ENCODE results near the gene GRIN2C.

GRIN2C gene

GRCh38 chr17:74842599-74843351 lies 16.9 kb downstream of the GRIN2C start:
- no peak for DNase-seq

- no peak for DNase-seq
Measured at GRCh38 chr17:74842146-74842598, 17.5 kb downstream of the GRIN2C start.

GRCh38 chr17:74840989-74841666 lies 18.6 kb downstream of the GRIN2C start:
- no peak for DNase-seq

DNA sequence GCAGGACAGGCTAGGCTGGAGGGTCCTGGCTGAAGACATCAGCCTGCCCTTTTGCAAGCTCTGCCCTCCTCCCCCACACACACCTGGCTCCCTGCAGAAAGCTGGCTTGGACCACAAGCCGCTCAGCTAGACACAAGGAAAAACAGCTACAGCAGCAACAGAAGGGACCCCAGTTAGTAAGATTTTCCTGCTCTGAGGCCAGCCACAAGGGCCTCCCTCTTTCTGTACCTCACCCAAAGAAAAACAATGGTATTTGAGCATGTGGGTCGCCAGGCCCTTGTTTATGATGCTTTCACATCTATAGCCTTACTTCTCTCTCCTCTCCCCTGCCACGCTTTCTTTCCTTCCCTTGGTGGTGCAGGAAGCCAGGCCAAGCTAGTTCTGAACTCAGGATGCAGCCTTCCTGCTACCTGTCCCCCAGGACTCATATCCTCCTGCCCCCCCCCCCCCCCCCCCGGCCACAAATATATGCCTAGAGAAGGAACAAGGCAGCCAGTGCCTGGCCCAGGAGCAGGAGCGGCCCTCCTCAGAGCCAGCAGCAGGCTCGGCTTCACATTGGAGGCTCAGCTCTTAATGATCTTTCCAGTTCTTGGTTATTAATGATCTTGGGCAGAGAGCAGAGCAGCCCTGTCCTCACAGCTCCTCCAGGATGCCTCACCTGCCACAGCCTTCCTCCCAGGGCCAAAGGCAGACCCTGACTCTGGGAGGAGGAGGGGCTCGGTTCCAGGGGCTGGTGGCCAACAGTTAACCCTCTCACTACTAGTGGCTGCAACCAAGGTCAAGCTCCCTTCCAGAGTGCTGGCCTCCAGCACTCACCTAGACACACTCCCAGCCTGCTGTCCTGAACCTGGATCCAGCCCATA lies 19.5 kb downstream of the GRIN2C start:
- DNase-seq: no peak

DNA sequence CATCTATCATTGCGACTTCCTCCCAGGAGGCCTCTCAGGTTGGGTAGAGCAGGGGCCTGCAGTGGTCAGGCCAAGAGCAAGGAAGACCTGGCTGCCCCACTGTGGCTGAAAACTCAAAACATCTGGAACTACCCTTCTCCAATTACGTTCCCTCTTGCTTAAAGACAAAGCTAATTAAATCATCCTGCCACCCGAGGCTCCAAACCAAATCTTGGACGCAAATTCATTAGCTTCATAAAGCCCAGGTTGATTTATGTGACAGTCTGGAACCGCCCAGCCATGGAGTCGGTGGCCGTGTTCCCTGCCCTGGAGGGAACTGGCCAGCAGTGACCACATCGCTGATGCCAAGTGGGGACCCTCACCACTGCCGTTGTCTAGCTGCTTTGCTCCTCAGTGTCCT lies 21.4 kb downstream of the GRIN2C start:
- DNase-seq: no peak

GRCh38 chr17:74836691-74837467 lies 22.8 kb downstream of the GRIN2C start:
- no peak for DNase-seq

DNA sequence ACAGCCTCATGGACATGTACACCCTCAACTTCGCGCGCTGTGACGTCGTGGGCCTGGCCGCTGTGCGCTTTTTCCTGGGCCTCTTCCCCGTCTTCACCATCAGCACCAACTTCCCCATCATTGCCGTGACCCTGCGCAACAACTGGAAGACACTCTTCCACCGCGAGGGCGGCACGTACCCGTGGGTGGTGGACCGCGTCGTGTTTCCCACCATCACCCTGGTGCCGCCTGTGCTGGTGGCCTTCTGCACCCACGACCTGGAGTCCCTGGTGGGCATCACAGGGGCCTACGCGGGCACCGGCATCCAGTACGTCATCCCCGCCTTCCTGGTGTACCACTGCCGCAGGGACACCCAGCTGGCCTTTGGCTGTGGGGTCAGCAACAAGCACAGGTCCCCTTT lies 23.5 kb downstream of the GRIN2C start:
- no peak for DNase-seq

DNA sequence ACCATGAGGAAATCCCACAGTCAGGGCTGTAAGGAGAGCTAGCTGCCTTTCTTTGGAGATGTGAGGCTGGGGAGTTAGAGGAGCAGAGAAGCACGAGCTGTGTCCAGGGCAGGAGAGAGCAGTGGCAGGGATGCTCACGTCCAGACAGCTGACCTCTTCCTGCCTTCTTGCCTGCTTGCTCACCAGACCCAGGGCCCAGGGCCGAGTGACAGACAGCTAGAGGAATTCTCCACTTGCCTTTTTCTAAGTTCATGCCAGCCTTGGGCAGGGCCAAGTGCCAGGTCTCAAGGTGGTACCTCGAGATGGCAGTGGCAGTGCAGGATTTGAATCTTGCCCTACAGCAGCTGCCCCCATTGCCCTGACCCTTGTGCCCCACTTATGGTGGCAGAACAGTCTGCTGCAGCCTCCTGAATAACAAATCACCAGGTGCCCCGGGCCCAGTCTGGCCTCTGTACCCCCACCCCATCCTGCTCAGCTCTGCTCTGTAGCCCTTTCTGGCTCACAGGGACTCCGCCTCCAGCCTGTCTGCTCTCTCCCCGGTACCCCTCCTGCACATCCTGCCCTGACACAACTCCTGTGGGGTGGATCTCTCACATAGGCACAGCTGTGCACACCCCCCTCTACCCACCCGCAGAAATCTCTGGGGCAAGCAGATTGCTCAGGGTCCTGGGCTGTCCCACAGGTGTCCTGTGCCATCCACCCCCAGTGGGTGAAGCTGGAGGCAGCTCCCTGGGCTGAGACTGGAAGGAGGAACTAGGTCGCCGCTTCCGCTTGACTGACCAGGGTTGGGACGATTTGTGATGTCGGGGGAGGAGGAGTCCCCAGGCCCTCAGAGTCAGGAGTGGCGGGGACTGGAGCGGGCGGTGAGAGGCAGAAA lies 25.9 kb downstream of the GRIN2C start:
- no peak for DNase-seq

GRCh38 chr17:74832421-74832820 lies 27.3 kb downstream of the GRIN2C start:
- no peak for DNase-seq

DNA sequence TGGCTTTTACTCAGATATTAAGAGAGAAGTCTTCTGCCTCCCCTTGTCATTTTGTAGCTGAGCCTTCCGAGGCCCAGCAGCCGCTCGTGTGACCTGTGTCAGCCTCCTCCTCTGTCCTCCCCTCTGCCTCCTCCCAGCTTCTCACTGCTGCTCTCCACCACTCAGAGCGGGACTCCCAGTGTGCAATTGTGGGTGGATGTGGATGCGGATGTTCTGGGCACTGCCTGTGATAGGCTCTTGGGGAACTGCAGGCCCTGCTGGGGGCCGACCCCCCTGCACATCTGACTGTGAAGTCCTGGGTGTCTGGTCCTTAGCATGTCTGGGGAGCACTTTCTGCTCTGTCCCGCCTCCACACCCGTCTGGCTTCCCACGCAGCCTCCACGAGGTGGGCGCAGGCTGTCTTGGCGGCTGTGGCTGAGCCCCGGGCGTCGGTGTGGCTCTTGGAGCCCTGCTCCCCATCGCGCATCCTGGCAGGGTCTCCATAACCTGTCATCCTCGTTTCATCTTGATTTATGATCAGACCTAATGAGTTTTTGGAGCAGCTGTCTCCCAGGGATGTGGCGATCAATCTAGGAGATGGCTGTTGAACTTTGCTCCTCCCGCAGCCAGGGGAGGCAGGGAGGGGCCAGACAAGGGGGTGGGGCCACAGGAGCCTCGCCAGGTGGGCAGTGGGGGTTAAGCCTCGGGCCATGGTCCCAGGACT lies 28.1 kb downstream of the GRIN2C start:
- no peak for DNase-seq

DNA sequence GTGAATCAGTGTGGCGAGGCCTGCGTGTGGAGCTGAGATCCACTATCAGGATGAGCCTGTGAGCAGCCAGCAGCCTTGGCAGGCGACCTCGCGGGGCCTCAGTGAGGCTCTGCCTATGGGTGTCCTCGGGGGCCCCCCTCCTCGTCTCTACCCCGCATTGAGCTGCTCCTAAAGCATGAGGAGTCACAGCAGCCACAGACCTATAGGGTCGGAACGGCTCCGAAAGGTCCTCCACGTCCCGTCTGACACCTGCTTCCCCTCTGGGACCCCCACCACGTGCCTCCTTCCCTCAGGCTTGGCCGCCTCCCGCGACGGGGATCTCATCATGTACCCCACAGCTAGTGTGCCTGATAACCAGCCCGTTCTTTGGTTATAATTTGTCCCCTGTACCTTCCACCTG lies 28.8 kb downstream of the GRIN2C start:
- DNase-seq: no peak

DNA sequence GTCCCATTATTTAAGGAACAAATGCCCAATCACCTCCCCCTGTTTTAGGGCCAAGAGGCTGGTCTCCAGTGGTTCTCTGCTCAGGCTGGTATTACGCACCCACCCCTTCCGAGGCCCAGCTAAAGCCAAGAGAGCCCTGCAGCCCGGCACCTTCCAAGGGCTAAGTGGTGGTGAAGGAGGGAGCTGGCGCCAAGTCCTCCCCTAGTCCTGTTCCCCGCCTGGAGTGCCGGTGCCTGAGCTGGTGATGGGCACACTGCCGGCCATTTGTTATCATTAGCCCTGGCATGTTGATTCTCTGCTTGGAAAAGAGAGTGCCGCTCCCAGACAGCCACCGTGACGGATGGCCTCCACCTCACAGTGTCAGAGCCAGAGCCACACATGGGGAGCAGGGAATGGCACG lies 31.9 kb downstream of the GRIN2C start:
- no peak for DNase-seq

DNA sequence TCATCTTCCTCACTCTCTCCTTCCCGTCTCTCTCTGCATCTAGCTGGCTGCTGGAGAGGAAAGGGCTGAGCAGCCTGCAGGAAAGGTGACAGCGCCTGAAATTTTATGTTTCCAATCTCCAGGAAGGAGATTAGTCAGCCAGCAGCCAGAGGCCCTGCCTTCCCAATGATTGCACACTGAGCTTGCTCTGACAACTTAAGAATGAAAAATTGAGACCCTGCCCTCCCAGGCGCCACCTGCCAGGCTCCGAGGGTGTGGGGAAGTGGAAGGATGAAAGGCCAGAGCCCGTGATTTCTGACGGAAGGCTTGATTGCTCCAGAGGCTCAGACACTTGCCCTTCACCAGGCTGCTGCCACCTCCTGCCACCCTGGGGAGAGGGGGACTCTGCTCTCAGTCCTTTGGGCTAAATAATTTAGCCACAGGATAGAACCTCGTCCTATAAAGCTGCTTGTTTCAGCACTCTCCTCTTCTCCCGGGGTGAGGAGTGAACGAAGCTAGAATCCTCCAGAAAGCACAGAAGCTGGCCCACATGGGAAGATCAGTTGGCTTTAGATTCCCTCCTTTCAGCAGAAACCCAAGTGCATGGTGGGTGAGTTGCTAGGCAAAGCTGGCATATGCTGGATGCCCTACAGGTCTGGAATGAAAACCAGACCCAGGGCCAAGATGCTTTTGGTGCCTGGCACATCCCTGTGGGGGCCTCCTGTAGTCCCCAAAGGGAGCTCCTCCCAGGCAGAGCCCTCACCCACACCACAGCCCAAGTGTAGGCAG lies 33.5 kb downstream of the GRIN2C start:
- DNase-seq: no peak

DNA sequence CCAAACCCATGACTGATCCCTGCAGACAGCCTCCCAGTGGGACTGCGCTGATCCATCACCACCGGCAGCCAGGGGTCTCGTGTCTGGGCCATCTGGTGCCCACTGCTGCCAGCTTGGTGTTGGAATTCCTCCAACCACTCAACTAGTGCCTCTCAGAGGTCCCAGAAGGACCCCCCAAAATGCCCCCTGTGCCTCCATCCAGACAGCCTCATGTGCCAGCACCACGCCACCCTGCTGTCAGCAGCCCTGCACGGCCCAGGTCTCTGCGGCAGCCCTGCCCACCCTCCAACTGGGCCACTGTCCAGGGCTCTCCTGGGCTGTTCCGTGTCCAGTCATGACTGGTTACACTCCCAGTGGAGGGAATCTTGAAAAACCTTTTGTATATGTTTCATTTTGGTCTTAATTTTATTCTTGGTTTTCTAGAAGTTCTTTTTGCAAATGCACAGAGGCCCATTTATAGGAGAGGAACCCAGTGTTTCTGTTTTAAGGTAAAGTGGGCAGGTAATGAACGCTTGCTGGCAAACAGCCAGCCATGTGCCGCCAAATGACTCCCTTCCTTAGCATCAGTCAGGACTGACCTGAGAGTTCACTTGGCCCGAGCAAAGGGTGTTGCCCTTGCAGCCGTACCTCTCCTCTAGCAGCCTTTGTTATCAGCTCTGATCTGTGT lies 34.6 kb downstream of the GRIN2C start:
- no peak for DNase-seq

- DNase-seq: no peak
Measured at GRCh38 chr17:74822939-74823367, 36.7 kb downstream of the GRIN2C start.

GRCh38 chr17:74822335-74822938 lies 37.2 kb downstream of the GRIN2C start:
- DNase-seq: no peak

GRCh38 chr17:74821655-74822334 lies 37.9 kb downstream of the GRIN2C start:
- DNase-seq: no peak

- DNase-seq: no peak
Measured at GRCh38 chr17:74819801-74820436, 39.8 kb downstream of the GRIN2C start.
